ENCODE results near the gene HELZ2.

HELZ2 gene

DNA sequence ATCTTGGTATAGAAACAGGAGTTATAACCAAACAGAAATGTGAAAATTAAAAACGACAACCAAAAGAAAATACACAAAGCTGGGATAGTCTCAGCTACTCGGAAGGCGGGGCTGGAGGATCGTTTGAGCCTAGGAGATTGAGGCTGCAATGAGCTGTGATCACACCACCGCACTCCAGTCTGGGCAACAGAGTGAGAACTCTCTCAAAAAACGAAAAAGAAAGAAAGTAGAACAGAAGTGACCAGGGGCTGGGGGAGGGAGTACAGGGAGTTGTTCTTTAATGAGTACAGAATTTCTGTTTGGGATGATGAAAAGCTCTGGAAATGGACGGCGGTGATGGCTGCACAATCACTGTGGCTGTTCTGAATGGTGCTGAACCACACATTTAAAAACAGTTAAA, 47.0 kb upstream of the HELZ2 start:
- Histone ChIP-seq H3F3A (ENCODE audit: low read depth) (peaks cover 4% of the 10 kb centered on the region; the same call in 1 of the 2 replicates), H4K20me1 (ENCODE audit: insufficient read depth, low read length, poor library complexity, severe bottlenecking) (peaks cover 3% of the 10 kb centered on the region), H3K4me3 (ENCODE audit: low read length, poor library complexity, severe bottlenecking) (no peak overlapping the region), H3K27me3 (ENCODE audit: insufficient read depth, low read length, poor library complexity, severe bottlenecking) (no peaks in the 10 kb centered on the region), H3K4me2 (ENCODE audit: low read depth, low read length, poor library complexity, severe bottlenecking) (no peak overlapping the region), H3K36me3 (ENCODE audit: insufficient read depth, low read length) (peaks cover 28% of the 10 kb centered on the region; the same call in 1 of the 2 replicates), H3K9me3 (ENCODE audit: insufficient read depth, low read depth, low read length) (no peaks in the 10 kb centered on the region), H3K9ac (ENCODE audit: low read depth, low read length, poor library complexity, severe bottlenecking) (peak overlapping the region; percentile 43), H3K9me2 (replicated peaks; ENCODE audit: low read depth, low read length) (no peaks in the 10 kb centered on the region), H3K4me1 (ENCODE audit: insufficient read depth, low read length, poor library complexity, severe bottlenecking) (peaks cover 34% of the 10 kb centered on the region), H2AFZ (ENCODE audit: low read length) (no peak overlapping the region), H3K79me2 (ENCODE audit: insufficient read depth, low read length) (peaks cover 70% of the 10 kb centered on the region)
- TF ChIP-seq, protein P1, sequence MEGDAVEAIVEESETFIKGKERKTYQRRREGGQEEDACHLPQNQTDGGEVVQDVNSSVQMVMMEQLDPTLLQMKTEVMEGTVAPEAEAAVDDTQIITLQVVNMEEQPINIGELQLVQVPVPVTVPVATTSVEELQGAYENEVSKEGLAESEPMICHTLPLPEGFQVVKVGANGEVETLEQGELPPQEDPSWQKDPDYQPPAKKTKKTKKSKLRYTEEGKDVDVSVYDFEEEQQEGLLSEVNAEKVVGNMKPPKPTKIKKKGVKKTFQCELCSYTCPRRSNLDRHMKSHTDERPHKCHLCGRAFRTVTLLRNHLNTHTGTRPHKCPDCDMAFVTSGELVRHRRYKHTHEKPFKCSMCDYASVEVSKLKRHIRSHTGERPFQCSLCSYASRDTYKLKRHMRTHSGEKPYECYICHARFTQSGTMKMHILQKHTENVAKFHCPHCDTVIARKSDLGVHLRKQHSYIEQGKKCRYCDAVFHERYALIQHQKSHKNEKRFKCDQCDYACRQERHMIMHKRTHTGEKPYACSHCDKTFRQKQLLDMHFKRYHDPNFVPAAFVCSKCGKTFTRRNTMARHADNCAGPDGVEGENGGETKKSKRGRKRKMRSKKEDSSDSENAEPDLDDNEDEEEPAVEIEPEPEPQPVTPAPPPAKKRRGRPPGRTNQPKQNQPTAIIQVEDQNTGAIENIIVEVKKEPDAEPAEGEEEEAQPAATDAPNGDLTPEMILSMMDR (conservative IDR thresholded peaks at IDR 0.05; ENCODE audit: low read length) = no peak
- TF ChIP-seq EZH2phosphoT487 (IDR thresholded peaks at IDR 0.05; ENCODE audit: borderline replicate concordance) = no peak

DNA sequence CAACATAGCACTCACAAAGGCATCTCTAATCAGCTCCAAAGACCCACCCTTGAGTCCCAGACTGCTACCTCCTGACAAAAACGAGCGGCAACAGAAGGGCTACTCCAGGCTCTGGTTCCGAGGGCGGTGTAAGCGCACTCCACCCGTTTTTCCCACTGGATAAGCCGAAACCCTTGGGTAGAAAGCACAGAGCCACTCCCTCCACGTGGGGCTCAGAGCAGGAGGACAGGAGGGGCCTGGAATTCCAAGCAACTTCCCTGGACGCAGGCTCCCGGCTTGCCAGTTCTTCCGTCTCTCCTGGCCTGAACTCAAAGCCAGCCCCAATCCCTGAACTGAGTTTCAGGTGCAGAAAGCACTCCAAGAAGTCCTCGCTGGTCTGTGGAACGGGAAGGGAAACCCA, 45.5 kb upstream of the HELZ2 start:
- no peaks in the 10 kb centered on the region for H3K9me2 ChIP-seq (replicated peaks; ENCODE audit: low read depth, low read length)

DNA sequence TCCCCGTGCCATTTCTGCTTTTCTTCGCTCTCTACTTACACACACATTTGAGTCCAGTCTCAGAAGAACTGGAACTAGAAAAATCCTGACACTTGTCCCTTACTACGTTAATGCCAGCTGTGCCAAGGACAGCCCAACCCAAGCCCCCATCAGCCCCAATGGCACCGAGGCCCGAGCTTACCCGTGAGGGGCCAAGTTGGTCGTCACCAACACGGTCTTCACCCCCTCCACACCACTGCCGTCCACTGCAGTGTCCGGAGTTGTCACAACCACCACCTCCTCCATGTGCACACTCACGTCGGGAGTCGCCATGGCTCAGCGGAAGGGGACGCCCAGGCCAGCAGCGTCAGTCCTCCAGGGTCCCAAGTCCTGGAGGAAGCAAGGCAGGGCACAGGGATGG, 45.0 kb upstream of the HELZ2 start:
- peaks cover 3% of the 10 kb centered on the region for H4K20me1 ChIP-seq (ENCODE audit: insufficient read depth, low read length, poor library complexity, severe bottlenecking)
- no peak overlapping the region for H2AFZ ChIP-seq (ENCODE audit: low read length)
- H3K79me2 ChIP-seq (ENCODE audit: insufficient read depth, low read length) = peaks cover 54% of the 10 kb centered on the region
- no peaks in the 10 kb centered on the region; the same call in 1 of the 2 replicates for H3K9me3 ChIP-seq (ENCODE audit: insufficient read depth, low read depth, low read length)
- peaks cover 37% of the 10 kb centered on the region; the same call in 1 of the 2 replicates for H3K36me3 ChIP-seq (ENCODE audit: insufficient read depth, low read length)
- H3K4me3 ChIP-seq (ENCODE audit: low read length, poor library complexity, severe bottlenecking) = no peak overlapping the region
- no peak overlapping the region for H3K4me2 ChIP-seq (ENCODE audit: low read depth, low read length, poor library complexity, severe bottlenecking)
- H3K9ac ChIP-seq (ENCODE audit: low read depth, low read length, poor library complexity, severe bottlenecking) = no peak overlapping the region
- no peaks in the 10 kb centered on the region for H3F3A ChIP-seq (ENCODE audit: low read depth)
- peaks cover 21% of the 10 kb centered on the region for H3K4me1 ChIP-seq (ENCODE audit: insufficient read depth, low read length, poor library complexity, severe bottlenecking)
- no peaks in the 10 kb centered on the region for H3K9me2 ChIP-seq (replicated peaks; ENCODE audit: low read depth, low read length)
- no peaks in the 10 kb centered on the region for H3K27me3 ChIP-seq (ENCODE audit: insufficient read depth, low read length, poor library complexity, severe bottlenecking)
- TF ChIP-seq, protein P1 (conservative IDR thresholded peaks at IDR 0.05; ENCODE audit: low read length) = no peak
- no peak for TF ChIP-seq EZH2phosphoT487 (IDR thresholded peaks at IDR 0.05; ENCODE audit: borderline replicate concordance)

More for the DNA sequence above, 45.5 kb upstream of the HELZ2 start:
- H4K20me1 ChIP-seq (ENCODE audit: insufficient read depth, low read length, poor library complexity, severe bottlenecking) = peaks cover 3% of the 10 kb centered on the region
- H3K9ac ChIP-seq (ENCODE audit: low read depth, low read length, poor library complexity, severe bottlenecking) = no peak overlapping the region
- no peaks in the 10 kb centered on the region for H3F3A ChIP-seq (ENCODE audit: low read depth)
- peaks cover 37% of the 10 kb centered on the region; the same call in 1 of the 2 replicates for H3K36me3 ChIP-seq (ENCODE audit: insufficient read depth, low read length)
- peaks cover 55% of the 10 kb centered on the region for H3K79me2 ChIP-seq (ENCODE audit: insufficient read depth, low read length)
- H2AFZ ChIP-seq (ENCODE audit: low read length) = no peak overlapping the region
- no peak overlapping the region for H3K4me3 ChIP-seq (ENCODE audit: low read length, poor library complexity, severe bottlenecking)
- H3K4me2 ChIP-seq (ENCODE audit: low read depth, low read length, poor library complexity, severe bottlenecking) = no peak overlapping the region
- no peaks in the 10 kb centered on the region; the same call in 1 of the 2 replicates for H3K9me3 ChIP-seq (ENCODE audit: insufficient read depth, low read depth, low read length)
- no peaks in the 10 kb centered on the region for H3K27me3 ChIP-seq (ENCODE audit: insufficient read depth, low read length, poor library complexity, severe bottlenecking)
- peaks cover 22% of the 10 kb centered on the region for H3K4me1 ChIP-seq (ENCODE audit: insufficient read depth, low read length, poor library complexity, severe bottlenecking)
- TF ChIP-seq EZH2phosphoT487 (IDR thresholded peaks at IDR 0.05; ENCODE audit: borderline replicate concordance) = no peak
- TF ChIP-seq, protein P1 (conservative IDR thresholded peaks at IDR 0.05; ENCODE audit: low read length) = no peak

Measured in Loucy (cell line).